Peyer's patch (tissue), 4 donors: Measurements from ENCODE around the gene GAB1. TPM values are rescaled to one million over a fixed set of nuclear protein-coding genes. Genes with fewer than 3 reads are reported as not detected.

ENCODE experiments used
- DNase-seq, 3 donors: peaks; one replicate each; pipeline ENCODE4 v3.0.0-alpha.2; 2017 to 2019
- H3K27ac ChIP-seq, 4 donors: fragments of 200-600 bp; sonication (generic); one replicate each; pipeline ENCODE4 v1.5.1; 2016 to 2019
- H3K27me3 ChIP-seq, 2 donors: fragments of 200-600 bp; sonication (generic); one replicate each; pipeline ENCODE4 v1.5.1; 2019
- H3K36me3 ChIP-seq, 3 donors: fragments of 200-600 bp; sonication (generic); one replicate each; pipeline ENCODE4 v1.5.1; 2016 to 2019
- H3K4me1 ChIP-seq, 4 donors: fragments of 200-600 bp; sonication (generic); one replicate each; pipeline ENCODE4 v1.5.1; 2016 to 2019
- H3K4me3 ChIP-seq, 4 donors: fragments of 200-600 bp; sonication (generic); 1 replicate in 3 of 4; 2 replicates in 1 of 4; pipeline ENCODE4 v1.5.1; 2016 to 2019; ENCODE audit warnings: mild to moderate bottlenecking in 1 of 4
- H3K9me3 ChIP-seq, 4 donors: fragments of 200-600 bp; sonication (generic); one replicate each; pipeline ENCODE4 v1.5.1; 2016 to 2019; ENCODE audit warnings: mild to moderate bottlenecking in 1 of 4
- CTCF ChIP-seq, 6 experiments: fragments of 450-650 bp in 4 of 6; fragments of 200-600 bp in 2 of 6; sonication (generic) in 1 of 6; IDR thresholded peaks; one replicate each; pipeline ENCODE4 v1.5.1; 2017 to 2019; ENCODE audit warnings: antibody characterized with exemption in 6 of 6, mild to moderate bottlenecking in 3 of 6, moderate library complexity in 1 of 6
- POLR2A ChIP-seq, 2 donors: fragments of 450-650 bp; IDR thresholded peaks; one replicate each; pipeline ENCODE4 v1.5.1; 2017; ENCODE audit warnings: antibody characterized with exemption in 2 of 2, mild to moderate bottlenecking in 2 of 2, moderate library complexity in 2 of 2
- total RNA-seq, 4 donors: library from RNA; depleted of rRNA; stranded (reverse); fragments of >200 nt; gene quantifications; one replicate each; pipeline ENCODE4 v1.1.0, GENCODE V29; 2016

Gene GAB1
- total RNA-seq, 4 donors from 2014 or later, result 31.9 to 76.7 (median 40.5) TPM

GRCh38 chr4:143338313-143338712, 1.6 kb downstream of the GAB1 start:
- Histone ChIP-seq H3K36me3 (no peaks in the 10 kb centered on the region), H3K4me1 (peaks cover 0 to 6% (median 0%) of the 10 kb centered on the region in 4 donors), H3K4me3 (peak overlapping the region; percentile 52 to 85 (median 76)), H3K9me3 (no peaks in the 10 kb centered on the region), H3K27ac (peak overlapping the region in 1 of 4 donors; percentile 98), H3K27me3 (no peaks in the 10 kb centered on the region)
- no peak for DNase-seq
- no peak for TF ChIP-seq POLR2A (IDR thresholded peaks at IDR 0.05)
- TF ChIP-seq CTCF (IDR thresholded peaks at IDR 0.05), result no peak

DNA sequence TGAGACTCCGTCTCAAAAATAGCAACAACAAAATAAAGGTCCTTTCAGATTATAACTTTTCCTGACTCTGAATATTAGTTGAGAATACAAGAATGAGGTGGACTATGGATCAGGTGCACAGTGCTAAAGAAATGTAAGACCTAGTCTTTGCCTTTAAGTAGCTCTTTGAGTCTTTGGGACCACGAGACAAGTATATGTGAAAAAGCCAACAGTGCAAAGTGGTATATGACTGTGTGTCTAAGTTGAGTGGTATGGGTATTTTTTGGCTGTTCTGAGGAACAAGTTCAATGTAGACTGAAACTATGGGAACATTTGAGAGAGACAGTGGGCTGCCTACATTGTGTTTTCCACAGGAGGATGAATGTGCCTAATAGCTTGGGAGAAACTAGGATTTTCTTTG, 2.8 kb downstream of the GAB1 start:
- no peaks in the 10 kb centered on the region for H3K9me3 ChIP-seq
- TF ChIP-seq POLR2A (IDR thresholded peaks at IDR 0.05) (no peak), CTCF (IDR thresholded peaks at IDR 0.05) (no peak)
- H3K27me3 ChIP-seq, result no peaks in the 10 kb centered on the region
- H3K27ac ChIP-seq, result no peak overlapping the region
- H3K36me3 ChIP-seq, result no peaks in the 10 kb centered on the region
- DNase-seq, result no peak
- peaks cover 0 to 6% (median 0%) of the 10 kb centered on the region in 4 donors for H3K4me1 ChIP-seq
- no peak overlapping the region for H3K4me3 ChIP-seq

- H3K27ac ChIP-seq, result no peak overlapping the region
- DNase-seq, result no peak
- H3K27me3 ChIP-seq, result no peaks in the 10 kb centered on the region
- H3K9me3 ChIP-seq, result no peaks in the 10 kb centered on the region
- H3K4me3 ChIP-seq, result no peak overlapping the region
- TF ChIP-seq CTCF (IDR thresholded peaks at IDR 0.05) (no peak), POLR2A (IDR thresholded peaks at IDR 0.05) (no peak)
- no peaks in the 10 kb centered on the region for H3K36me3 ChIP-seq
- H3K4me1 ChIP-seq, result peaks cover 0 to 10% (median 0%) of the 10 kb centered on the region in 4 donors
These were observed 4.6 kb downstream of the GAB1 start for GRCh38 chr4:143341186-143341755.

DNA sequence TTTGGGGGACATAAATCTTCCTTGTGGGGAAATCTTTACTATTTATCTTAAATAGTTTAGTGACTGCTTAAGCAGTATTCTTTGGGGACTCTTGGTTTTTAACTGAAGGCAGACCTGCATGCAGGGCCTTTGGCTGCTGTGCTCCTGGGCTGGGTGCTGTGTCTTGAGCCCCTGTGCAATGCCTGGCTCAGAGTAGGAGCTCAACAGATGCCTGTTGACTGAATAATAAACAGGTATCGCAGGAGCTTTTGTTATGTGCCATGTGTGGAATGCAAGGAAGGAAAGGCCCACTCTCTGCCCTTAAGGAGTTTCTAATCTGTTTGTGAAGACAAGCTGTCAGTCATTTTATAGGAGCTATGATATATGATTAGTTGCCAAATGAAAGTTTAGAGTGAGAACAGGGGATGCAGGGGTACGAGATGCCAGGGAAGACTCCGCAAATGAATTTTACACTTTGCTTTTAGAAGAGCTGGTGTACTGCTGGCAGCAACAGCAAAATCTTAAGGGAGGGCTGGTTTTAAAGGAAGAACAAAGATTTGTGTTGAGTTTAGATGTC, 6.7 kb downstream of the GAB1 start:
- TF ChIP-seq CTCF (IDR thresholded peaks at IDR 0.05), result no peak
- no peak for TF ChIP-seq POLR2A (IDR thresholded peaks at IDR 0.05)
- H3K27me3 ChIP-seq, result no peaks in the 10 kb centered on the region
- no peak overlapping the region for H3K4me3 ChIP-seq
- no peaks in the 10 kb centered on the region for H3K9me3 ChIP-seq
- DNase-seq, result no peak
- no peak overlapping the region for H3K27ac ChIP-seq
- no peaks in the 10 kb centered on the region for H3K36me3 ChIP-seq
- peaks cover 0 to 12% (median 0%) of the 10 kb centered on the region in 4 donors for H3K4me1 ChIP-seq

GRCh38 chr4:143344041-143344440, 7.4 kb downstream of the GAB1 start:
- Histone ChIP-seq H3K4me1 (peaks cover 0 to 12% (median 0%) of the 10 kb centered on the region in 4 donors), H3K27me3 (no peaks in the 10 kb centered on the region), H3K36me3 (no peaks in the 10 kb centered on the region), H3K27ac (no peak overlapping the region), H3K4me3 (no peak overlapping the region), H3K9me3 (no peaks in the 10 kb centered on the region)
- DNase-seq, result no peak
- no peak for TF ChIP-seq POLR2A (IDR thresholded peaks at IDR 0.05)
- no peak for TF ChIP-seq CTCF (IDR thresholded peaks at IDR 0.05)
